ENCODE data around the gene STARD13. TPM values are rescaled to one million over a fixed set of nuclear protein-coding genes. Genes with fewer than 3 reads are reported as not detected.

Gene STARD13
- total RNA-seq, 2 experiments from 2014 or later, result 0.57 TPM; not detected in 1

GRCh38 chr13:33212396-33212795 is 73.2 kb downstream of the STARD13 start:
- Histone ChIP-seq H3K4me2 (ENCODE audit: low read length) (no peak overlapping the region), H3K79me2 (ENCODE audit: insufficient read depth, low read depth, low read length) (no peaks in the 10 kb centered on the region)
- intact Hi-C loops (cut with micrococcal nuclease; ENCODE audit: unreplicated experiment), result no loop called here

GRCh38 chr13:33210090-33210489 is 75.5 kb downstream of the STARD13 start:
- Histone ChIP-seq H2AFZ (ENCODE audit: low read length) (no peak overlapping the region), H3K36me3 (ENCODE audit: insufficient read depth, low read length) (no peaks in the 10 kb centered on the region), H3K27ac (ENCODE audit: low read depth, low read length, poor library complexity, severe bottlenecking) (no peak overlapping the region), H3K79me2 (ENCODE audit: insufficient read depth, low read depth, low read length) (no peaks in the 10 kb centered on the region), H3K4me2 (ENCODE audit: low read length) (no peak overlapping the region), H3K4me3 (ENCODE audit: low read depth, low read length, poor library complexity, severe bottlenecking) (no peak overlapping the region), H3K9me2 (ENCODE audit: insufficient read depth, low read length) (no peaks in the 10 kb centered on the region), H3K4me1 (ENCODE audit: insufficient read depth, low read length, poor library complexity, severe bottlenecking) (no peaks in the 10 kb centered on the region), H4K20me1 (ENCODE audit: insufficient read depth, low read length) (no peaks in the 10 kb centered on the region), H3K9me3 (ENCODE audit: low read length) (no peaks in the 10 kb centered on the region)
- ChIA-PET CTCF (ENCODE audit: unreplicated experiment) (no interaction called here), POLR2A (interaction anchor here (0.7 to 1.0 kb wide), 3 partner anchors 11 to 333 kb away, joined by 3 read pairs; no protein-coding TSS in a partner anchor)
- TF ChIP-seq EZH2phosphoT487 (IDR thresholded peaks at IDR 0.05; ENCODE audit: borderline replicate concordance, low read depth, low read length), result no peak
- no peak for TF ChIP-seq CTCF (conservative IDR thresholded peaks at IDR 0.05; ENCODE audit: low read length)
- DNase-seq (ENCODE audit: low spot score), result no peak
- intact Hi-C loops (cut with micrococcal nuclease; ENCODE audit: unreplicated experiment), result no loop called here
- no TSS peak for BruUV-seq (replicated peaks)

More at GRCh38 chr13:33212396-33212795, 73.2 kb downstream of the STARD13 start:
- H3K9me3 ChIP-seq (ENCODE audit: low read length), result no peaks in the 10 kb centered on the region
- H3K4me1 ChIP-seq (ENCODE audit: insufficient read depth, low read length, poor library complexity, severe bottlenecking), result no peaks in the 10 kb centered on the region
- no peak for DNase-seq (ENCODE audit: low spot score)
- no peak overlapping the region for H3K27ac ChIP-seq (ENCODE audit: low read depth, low read length, poor library complexity, severe bottlenecking)
- H3K36me3 ChIP-seq (ENCODE audit: insufficient read depth, low read length), result no peaks in the 10 kb centered on the region
- H2AFZ ChIP-seq (ENCODE audit: low read length), result no peak overlapping the region
- TF ChIP-seq CTCF (conservative IDR thresholded peaks at IDR 0.05; ENCODE audit: low read length) (no peak), EZH2phosphoT487 (IDR thresholded peaks at IDR 0.05; ENCODE audit: borderline replicate concordance, low read depth, low read length) (no peak)
- H3K4me3 ChIP-seq (ENCODE audit: low read depth, low read length, poor library complexity, severe bottlenecking), result no peak overlapping the region
- CTCF ChIA-PET (ENCODE audit: unreplicated experiment), result no interaction called here
- POLR2A ChIA-PET, result interaction anchor here (0.7 kb wide), 1 partner anchor 50 kb away, joined by 4 read pairs; no protein-coding TSS in a partner anchor
- BruUV-seq (replicated peaks), result no TSS peak
- no peaks in the 10 kb centered on the region for H3K9me2 ChIP-seq (ENCODE audit: insufficient read depth, low read length)
- H4K20me1 ChIP-seq (ENCODE audit: insufficient read depth, low read length), result no peaks in the 10 kb centered on the region

- TF ChIP-seq EZH2phosphoT487 (IDR thresholded peaks at IDR 0.05; ENCODE audit: borderline replicate concordance, low read depth, low read length) (no peak), CTCF (conservative IDR thresholded peaks at IDR 0.05; ENCODE audit: low read length) (no peak)
- BruUV-seq (replicated peaks), result no TSS peak
- Histone ChIP-seq H3K27ac (ENCODE audit: low read depth, low read length, poor library complexity, severe bottlenecking) (no peak overlapping the region), H3K4me3 (ENCODE audit: low read depth, low read length, poor library complexity, severe bottlenecking) (no peak overlapping the region), H3K4me2 (ENCODE audit: low read length) (no peak overlapping the region), H3K36me3 (ENCODE audit: insufficient read depth, low read length) (no peaks in the 10 kb centered on the region), H3K4me1 (ENCODE audit: insufficient read depth, low read length, poor library complexity, severe bottlenecking) (no peaks in the 10 kb centered on the region), H3K9me2 (ENCODE audit: insufficient read depth, low read length) (no peaks in the 10 kb centered on the region), H2AFZ (ENCODE audit: low read length) (no peak overlapping the region), H3K9me3 (ENCODE audit: low read length) (no peaks in the 10 kb centered on the region), H4K20me1 (ENCODE audit: insufficient read depth, low read length) (no peaks in the 10 kb centered on the region), H3K79me2 (ENCODE audit: insufficient read depth, low read depth, low read length) (no peaks in the 10 kb centered on the region)
- POLR2A ChIA-PET, result interaction anchor here (0.7 to 1.0 kb wide), 2 partner anchors 9 to 41 kb away, joined by 3 read pairs; no protein-coding TSS in a partner anchor
- CTCF ChIA-PET (ENCODE audit: unreplicated experiment), result no interaction called here
- intact Hi-C loops (cut with micrococcal nuclease; ENCODE audit: unreplicated experiment), result no loop called here
- DNase-seq (ENCODE audit: low spot score), result no peak
Measured at GRCh38 chr13:33208290-33209220, 77.0 kb downstream of the STARD13 start.

Data from OCI-LY7 (cell line).